Suppressor macrophage treated with lipopolysaccharide for 1 hour (primary cell): ENCODE data around the gene NRN1.

Experiments
- DNase-seq, 3 donors: peaks; one replicate each; pipeline ENCODE4 v3.0.0-alpha.2; 2020 to 2022

The NRN1 gene

GRCh38 chr6:6002005-6002847, 4.5 kb downstream of the NRN1 start:
- DNase-seq = peak in 2 of 3 donors; percentile 24 to 25

GRCh38 chr6:6001443-6001842, 5.3 kb downstream of the NRN1 start:
- DNase-seq = no peak

- no peak for DNase-seq
Measured at GRCh38 chr6:5999688-6000608, 6.8 kb downstream of the NRN1 start.

GRCh38 chr6:5998711-5999687, 7.7 kb downstream of the NRN1 start:
- DNase-seq = peak in 2 of 3 donors; percentile 31 to 63

GRCh38 chr6:5998236-5998635, 8.5 kb downstream of the NRN1 start:
- peak in 1 of 3 donors; percentile 10 for DNase-seq

- DNase-seq = peak; percentile 76 to 85 (median 84)
Measured at GRCh38 chr6:5997420-5997987, 9.2 kb downstream of the NRN1 start.

- peak in 2 of 3 donors; percentile 25 to 46 for DNase-seq
Measured at GRCh38 chr6:5996714-5997419, 9.9 kb downstream of the NRN1 start.

- peak; percentile 41 to 76 (median 54) for DNase-seq
Measured at GRCh38 chr6:5995949-5996713, 10.6 kb downstream of the NRN1 start.

GRCh38 chr6:5995658-5995948, 11.1 kb downstream of the NRN1 start:
- DNase-seq = no peak

- DNase-seq = no peak
Measured at GRCh38 chr6:5994999-5995657, 11.6 kb downstream of the NRN1 start.

GRCh38 chr6:5994234-5994998, 12.3 kb downstream of the NRN1 start:
- peak in 1 of 3 donors; percentile 8 for DNase-seq

- DNase-seq = no peak
Measured at GRCh38 chr6:5992551-5993225, 14.0 kb downstream of the NRN1 start.

- DNase-seq = no peak
Measured at GRCh38 chr6:5990786-5991185, 15.9 kb downstream of the NRN1 start.

- peak; percentile 84 to 86 (median 84) for DNase-seq
Measured at GRCh38 chr6:5989141-5989723, 17.5 kb downstream of the NRN1 start.

- peak in 2 of 3 donors; percentile 34 to 48 for DNase-seq
Measured at GRCh38 chr6:5986861-5987260, 19.9 kb downstream of the NRN1 start.

GRCh38 chr6:5984150-5985089, 22.3 kb downstream of the NRN1 start:
- DNase-seq = no peak
